ENCODE data around the gene TMEM86A.
A peak's percentile ranks its signal among the peaks of the same experiment; 100 is the strongest.

The TMEM86A gene

DNA sequence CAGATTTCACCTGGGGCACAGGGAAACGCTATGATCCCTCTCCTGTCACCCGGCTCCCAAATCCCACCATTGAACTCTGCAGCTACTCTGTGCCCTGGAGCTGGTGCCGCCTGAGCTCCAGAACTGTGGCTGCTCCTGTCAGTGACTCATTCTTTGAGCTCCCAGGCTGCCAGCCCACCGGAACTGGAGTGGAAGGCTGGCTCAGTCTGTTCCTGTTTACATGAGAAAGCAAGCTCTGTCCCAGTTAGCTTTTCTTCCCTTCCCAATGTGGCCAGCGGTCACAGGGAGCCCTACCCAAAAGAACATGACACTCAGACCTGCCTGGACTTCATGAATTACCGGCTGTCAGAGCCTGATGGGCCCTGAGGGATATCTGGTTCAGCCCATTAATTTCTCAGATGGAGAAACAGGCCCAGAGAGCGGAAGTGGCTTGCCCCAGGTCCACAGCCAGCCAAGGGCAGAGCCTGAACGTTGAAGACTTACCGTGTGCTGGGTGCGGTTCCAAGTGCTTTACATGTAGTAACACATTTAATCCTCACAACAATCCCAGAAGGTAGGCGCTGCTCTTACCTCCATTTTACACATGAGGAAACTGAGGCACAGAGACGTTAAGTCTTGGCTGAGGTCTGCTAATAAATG is 51.2 kb downstream of the TMEM86A start:
- H2BK120ac ChIP-seq (ENCODE audit: insufficient read depth, low read length, poor library complexity), result peak overlapping the region; percentile 33
- H4K91ac ChIP-seq (ENCODE audit: low read depth, low read length), result peak overlapping the region; percentile 76
- peak overlapping the region; percentile 69 for H2AFZ ChIP-seq (ENCODE audit: insufficient read depth, low read length, poor library complexity)
- peak overlapping the region; percentile 16 for H3K18ac ChIP-seq (ENCODE audit: low read length)
- DNase-seq, result no peak
- no peak overlapping the region for H3K9ac ChIP-seq (ENCODE audit: low read length)
- no peak overlapping the region for H2BK5ac ChIP-seq (ENCODE audit: low read depth, low read length, poor library complexity)
- H4K8ac ChIP-seq (ENCODE audit: low read depth, low read length), result peak overlapping the region; percentile 82
- peak overlapping the region; percentile 25 for H3K4ac ChIP-seq (ENCODE audit: low read depth, low read length)
- peak overlapping the region; percentile 30 for H3K14ac ChIP-seq (ENCODE audit: low read length)
- H2AK5ac ChIP-seq (ENCODE audit: low read length), result no peak overlapping the region
- peak overlapping the region; percentile 49 for H3K27ac ChIP-seq (ENCODE audit: low read depth, low read length)
- no peak overlapping the region for H3K4me2 ChIP-seq (ENCODE audit: low read length)
- WGBS (ENCODE audit: extremely low coverage, insufficient coverage, insufficient read length), result no CpG with 5 or more reads among the region's 12 CpGs
- no peak overlapping the region for H3K4me3 ChIP-seq (ENCODE audit: low read depth, low read length)
- no peaks in the 10 kb centered on the region for H3K9me3 ChIP-seq (ENCODE audit: insufficient read depth, low read depth, low read length)
- H3K4me1 ChIP-seq (ENCODE audit: control insufficient read depth in 1 of 2, insufficient read depth in 2 of 2, low read length in 2 of 2), result peaks cover 9 to 11% of the 10 kb centered on the region in 2 experiments
- no peaks in the 10 kb centered on the region for H3K79me2 ChIP-seq (ENCODE audit: control insufficient read depth, insufficient read depth, low read length, poor library complexity)
- H3K27me3 ChIP-seq (ENCODE audit: insufficient read depth, low read length), result no peaks in the 10 kb centered on the region
- H3K79me1 ChIP-seq (ENCODE audit: low read length), result peaks cover 3% of the 10 kb centered on the region
- H2BK12ac ChIP-seq (ENCODE audit: low read length), result peak overlapping the region; percentile 10
- H4K12ac ChIP-seq (ENCODE audit: low read depth, low read length), result peak overlapping the region; percentile 27
- no peak overlapping the region for H3K23ac ChIP-seq (ENCODE audit: low read length)
- no peaks in the 10 kb centered on the region for H3K36me3 ChIP-seq (ENCODE audit: control insufficient read depth in 1 of 2, insufficient read depth in 2 of 2, low read length in 2 of 2)

- no peak overlapping the region for H3K23ac ChIP-seq (ENCODE audit: low read length)
- no peak overlapping the region for H3K27ac ChIP-seq (ENCODE audit: low read depth, low read length)
- no peak overlapping the region for H2BK120ac ChIP-seq (ENCODE audit: insufficient read depth, low read length, poor library complexity)
- H3K79me2 ChIP-seq (ENCODE audit: control insufficient read depth, insufficient read depth, low read length, poor library complexity), result no peaks in the 10 kb centered on the region
- H4K12ac ChIP-seq (ENCODE audit: low read depth, low read length), result no peak overlapping the region
- no peak overlapping the region for H3K18ac ChIP-seq (ENCODE audit: low read length)
- no peak overlapping the region for H4K91ac ChIP-seq (ENCODE audit: low read depth, low read length)
- H2BK5ac ChIP-seq (ENCODE audit: low read depth, low read length, poor library complexity), result no peak overlapping the region
- H3K4me1 ChIP-seq (ENCODE audit: control insufficient read depth in 1 of 2, insufficient read depth in 2 of 2, low read length in 2 of 2), result peaks cover 9 to 11% of the 10 kb centered on the region in 2 experiments
- no peak overlapping the region for H2BK12ac ChIP-seq (ENCODE audit: low read length)
- no peak overlapping the region for H3K14ac ChIP-seq (ENCODE audit: low read length)
- no peak overlapping the region for H2AK5ac ChIP-seq (ENCODE audit: low read length)
- H2AFZ ChIP-seq (ENCODE audit: insufficient read depth, low read length, poor library complexity), result no peak overlapping the region
- H3K27me3 ChIP-seq (ENCODE audit: insufficient read depth, low read length), result no peaks in the 10 kb centered on the region
- H3K4ac ChIP-seq (ENCODE audit: low read depth, low read length), result no peak overlapping the region
- H4K8ac ChIP-seq (ENCODE audit: low read depth, low read length), result no peak overlapping the region
- no peaks in the 10 kb centered on the region for H3K36me3 ChIP-seq (ENCODE audit: control insufficient read depth in 1 of 2, insufficient read depth in 2 of 2, low read length in 2 of 2)
- no peak overlapping the region for H3K4me2 ChIP-seq (ENCODE audit: low read length)
- H3K9ac ChIP-seq (ENCODE audit: low read length), result no peak overlapping the region
- H3K79me1 ChIP-seq (ENCODE audit: low read length), result peaks cover 3% of the 10 kb centered on the region
- no peaks in the 10 kb centered on the region for H3K9me3 ChIP-seq (ENCODE audit: insufficient read depth, low read depth, low read length)
- no CpG with 5 or more reads among the region's 3 CpGs for WGBS (ENCODE audit: extremely low coverage, insufficient coverage, insufficient read length)
- DNase-seq, result no peak
- H3K4me3 ChIP-seq (ENCODE audit: low read depth, low read length), result no peak overlapping the region
Observed at GRCh38 chr11:18750944-18751343, 52.4 kb downstream of the TMEM86A start.

GRCh38 chr11:18752502-18752901 is 53.9 kb downstream of the TMEM86A start:
- Histone ChIP-seq H3K4me2 (ENCODE audit: low read length) (no peak overlapping the region), H3K18ac (ENCODE audit: low read length) (no peak overlapping the region), H2AFZ (ENCODE audit: insufficient read depth, low read length, poor library complexity) (no peak overlapping the region), H2BK120ac (ENCODE audit: insufficient read depth, low read length, poor library complexity) (no peak overlapping the region), H3K27me3 (ENCODE audit: insufficient read depth, low read length) (no peaks in the 10 kb centered on the region), H3K4ac (ENCODE audit: low read depth, low read length) (no peak overlapping the region), H4K8ac (ENCODE audit: low read depth, low read length) (no peak overlapping the region), H3K4me1 (ENCODE audit: control insufficient read depth in 1 of 2, insufficient read depth in 2 of 2, low read length in 2 of 2) (peaks cover 9 to 11% of the 10 kb centered on the region in 2 experiments), H4K12ac (ENCODE audit: low read depth, low read length) (no peak overlapping the region), H3K4me3 (ENCODE audit: low read depth, low read length) (no peak overlapping the region), H3K14ac (ENCODE audit: low read length) (no peak overlapping the region), H3K9me3 (ENCODE audit: insufficient read depth, low read depth, low read length) (no peaks in the 10 kb centered on the region), H3K23ac (ENCODE audit: low read length) (no peak overlapping the region), H3K79me1 (ENCODE audit: low read length) (peaks cover 3% of the 10 kb centered on the region), H2BK5ac (ENCODE audit: low read depth, low read length, poor library complexity) (no peak overlapping the region), H2AK5ac (ENCODE audit: low read length) (no peak overlapping the region), H3K27ac (ENCODE audit: low read depth, low read length) (no peak overlapping the region), H3K9ac (ENCODE audit: low read length) (no peak overlapping the region), H4K91ac (ENCODE audit: low read depth, low read length) (no peak overlapping the region), H3K79me2 (ENCODE audit: control insufficient read depth, insufficient read depth, low read length, poor library complexity) (no peaks in the 10 kb centered on the region), H3K36me3 (ENCODE audit: control insufficient read depth in 1 of 2, insufficient read depth in 2 of 2, low read length in 2 of 2) (no peaks in the 10 kb centered on the region), H2BK12ac (ENCODE audit: low read length) (no peak overlapping the region)
- DNase-seq, result no peak
- no CpG with 5 or more reads among the region's 3 CpGs for WGBS (ENCODE audit: extremely low coverage, insufficient coverage, insufficient read length)

GRCh38 chr11:18754308-18754707 is 55.7 kb downstream of the TMEM86A start:
- no peak overlapping the region for H3K4me2 ChIP-seq (ENCODE audit: low read length)
- no peak overlapping the region for H4K12ac ChIP-seq (ENCODE audit: low read depth, low read length)
- no peak overlapping the region for H2AK5ac ChIP-seq (ENCODE audit: low read length)
- H3K18ac ChIP-seq (ENCODE audit: low read length), result no peak overlapping the region
- H4K91ac ChIP-seq (ENCODE audit: low read depth, low read length), result no peak overlapping the region
- H2BK120ac ChIP-seq (ENCODE audit: insufficient read depth, low read length, poor library complexity), result no peak overlapping the region
- H3K79me2 ChIP-seq (ENCODE audit: control insufficient read depth, insufficient read depth, low read length, poor library complexity), result no peaks in the 10 kb centered on the region
- H3K4me1 ChIP-seq (ENCODE audit: control insufficient read depth in 1 of 2, insufficient read depth in 2 of 2, low read length in 2 of 2), result peaks cover 7 to 9% of the 10 kb centered on the region in 2 experiments
- no peak overlapping the region for H3K9ac ChIP-seq (ENCODE audit: low read length)
- no peaks in the 10 kb centered on the region for H3K9me3 ChIP-seq (ENCODE audit: insufficient read depth, low read depth, low read length)
- H3K4me3 ChIP-seq (ENCODE audit: low read depth, low read length), result no peak overlapping the region
- no peaks in the 10 kb centered on the region for H3K27me3 ChIP-seq (ENCODE audit: insufficient read depth, low read length)
- no CpG with 5 or more reads among the region's 5 CpGs for WGBS (ENCODE audit: extremely low coverage, insufficient coverage, insufficient read length)
- H3K4ac ChIP-seq (ENCODE audit: low read depth, low read length), result no peak overlapping the region
- no peak overlapping the region for H3K27ac ChIP-seq (ENCODE audit: low read depth, low read length)
- H2AFZ ChIP-seq (ENCODE audit: insufficient read depth, low read length, poor library complexity), result no peak overlapping the region
- no peak overlapping the region for H2BK12ac ChIP-seq (ENCODE audit: low read length)
- H3K36me3 ChIP-seq (ENCODE audit: control insufficient read depth in 1 of 2, insufficient read depth in 2 of 2, low read length in 2 of 2), result no peaks in the 10 kb centered on the region
- H3K79me1 ChIP-seq (ENCODE audit: low read length), result peaks cover 3% of the 10 kb centered on the region
- no peak overlapping the region for H4K8ac ChIP-seq (ENCODE audit: low read depth, low read length)
- no peak overlapping the region for H3K23ac ChIP-seq (ENCODE audit: low read length)
- no peak overlapping the region for H3K14ac ChIP-seq (ENCODE audit: low read length)
- H2BK5ac ChIP-seq (ENCODE audit: low read depth, low read length, poor library complexity), result no peak overlapping the region
- DNase-seq, result no peak
